ENCODE data around the gene MCM5.
"Not testable (repeated sequence)": the region's sequence is repeated elsewhere in the genome, so short reads cannot be mapped to it uniquely, and the experiment has no call there.

Gene MCM5

GRCh38 chr22:35432228-35432905 lies 32.4 kb downstream of the MCM5 start:
- TF ChIP-seq, protein P1, sequence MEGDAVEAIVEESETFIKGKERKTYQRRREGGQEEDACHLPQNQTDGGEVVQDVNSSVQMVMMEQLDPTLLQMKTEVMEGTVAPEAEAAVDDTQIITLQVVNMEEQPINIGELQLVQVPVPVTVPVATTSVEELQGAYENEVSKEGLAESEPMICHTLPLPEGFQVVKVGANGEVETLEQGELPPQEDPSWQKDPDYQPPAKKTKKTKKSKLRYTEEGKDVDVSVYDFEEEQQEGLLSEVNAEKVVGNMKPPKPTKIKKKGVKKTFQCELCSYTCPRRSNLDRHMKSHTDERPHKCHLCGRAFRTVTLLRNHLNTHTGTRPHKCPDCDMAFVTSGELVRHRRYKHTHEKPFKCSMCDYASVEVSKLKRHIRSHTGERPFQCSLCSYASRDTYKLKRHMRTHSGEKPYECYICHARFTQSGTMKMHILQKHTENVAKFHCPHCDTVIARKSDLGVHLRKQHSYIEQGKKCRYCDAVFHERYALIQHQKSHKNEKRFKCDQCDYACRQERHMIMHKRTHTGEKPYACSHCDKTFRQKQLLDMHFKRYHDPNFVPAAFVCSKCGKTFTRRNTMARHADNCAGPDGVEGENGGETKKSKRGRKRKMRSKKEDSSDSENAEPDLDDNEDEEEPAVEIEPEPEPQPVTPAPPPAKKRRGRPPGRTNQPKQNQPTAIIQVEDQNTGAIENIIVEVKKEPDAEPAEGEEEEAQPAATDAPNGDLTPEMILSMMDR (IDR thresholded peaks at IDR 0.05; ENCODE audit: low read depth, low read length) = no peak
- DNase-seq (ENCODE audit: extremely low read depth, low read depth) = no peak

DNA sequence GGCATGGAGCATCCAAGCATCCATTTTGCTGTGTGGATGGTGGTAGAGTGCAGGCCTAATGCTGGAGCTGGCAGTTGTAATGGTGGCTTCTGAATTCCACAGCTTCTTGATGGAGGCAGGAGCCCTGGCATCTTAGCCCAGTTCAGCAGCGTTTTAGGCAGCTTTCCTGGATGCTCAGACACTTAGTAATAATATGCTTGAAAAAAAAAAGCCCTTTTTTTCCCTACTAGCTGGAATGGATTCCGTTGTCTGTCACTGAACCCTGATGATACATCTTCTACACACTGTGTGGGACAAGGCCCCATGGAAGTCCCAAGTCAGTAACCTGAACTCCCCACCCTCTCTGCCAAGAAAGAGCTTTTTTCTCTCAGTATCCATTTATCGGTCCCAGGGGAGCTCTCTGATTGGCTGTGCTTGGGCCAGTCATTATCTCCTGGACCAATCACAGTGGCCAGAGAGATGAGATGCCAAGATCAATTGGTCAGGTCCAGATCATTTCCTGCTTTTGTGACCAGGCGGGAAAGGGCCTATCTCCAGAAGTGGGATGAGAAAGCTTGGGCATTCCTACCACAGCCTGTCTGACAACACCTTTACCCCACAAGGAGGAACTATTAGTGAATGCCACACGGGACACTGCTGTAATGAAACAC lies 34.2 kb downstream of the MCM5 start:
- no peak for DNase-seq (ENCODE audit: extremely low read depth, low read depth)
- TF ChIP-seq, protein P1 (IDR thresholded peaks at IDR 0.05; ENCODE audit: low read depth, low read length) = no peak

- no peak for DNase-seq (ENCODE audit: extremely low read depth, low read depth)
- TF ChIP-seq, protein P1 (IDR thresholded peaks at IDR 0.05; ENCODE audit: low read depth, low read length) = no peak
Observed at GRCh38 chr22:35435201-35435740, 35.3 kb downstream of the MCM5 start.

DNA sequence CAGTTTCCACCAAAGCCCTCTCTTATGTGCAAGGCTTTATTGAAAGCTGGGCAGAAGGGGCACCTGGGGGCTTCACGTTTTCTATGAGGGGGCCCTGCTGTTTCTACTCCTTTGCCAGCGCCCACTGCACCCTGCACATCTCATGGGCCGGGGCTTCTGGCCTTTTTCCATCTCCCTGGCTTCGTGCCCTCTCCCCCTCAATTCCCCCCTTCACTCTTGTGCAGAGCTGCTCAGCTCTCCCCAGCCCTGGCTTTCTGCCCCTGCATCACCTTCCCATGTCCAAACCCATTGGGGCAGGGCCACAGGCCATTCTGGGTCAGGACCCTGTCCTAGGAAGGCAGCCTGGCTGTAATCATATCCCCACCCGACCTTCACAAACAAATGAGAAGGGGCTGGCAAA lies 36.5 kb downstream of the MCM5 start:
- DNase-seq (ENCODE audit: extremely low read depth, low read depth) = no peak
- TF ChIP-seq, protein P1 (IDR thresholded peaks at IDR 0.05; ENCODE audit: low read depth, low read length) = no peak

DNA sequence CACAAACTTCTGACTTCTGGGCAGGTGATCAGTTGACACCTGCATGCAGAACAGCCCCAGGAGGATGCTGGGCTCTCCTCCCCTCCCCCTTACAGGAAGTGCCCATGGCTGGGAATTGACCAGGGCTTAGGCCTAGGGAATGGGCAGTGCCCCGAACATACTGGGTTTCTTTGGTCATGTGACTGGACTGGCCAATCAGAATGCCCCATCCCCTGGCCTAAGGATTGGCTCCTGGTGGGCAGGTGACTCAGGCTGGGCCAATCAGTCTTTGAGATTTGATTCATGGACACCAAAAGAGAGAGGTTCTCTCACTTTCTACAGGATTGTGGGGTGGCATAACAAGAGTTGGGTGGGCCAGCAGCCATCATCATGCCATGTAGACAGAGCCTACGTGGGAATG lies 37.1 kb downstream of the MCM5 start:
- DNase-seq (ENCODE audit: extremely low read depth, low read depth) = no peak
- TF ChIP-seq, protein P1 (IDR thresholded peaks at IDR 0.05; ENCODE audit: low read depth, low read length) = no peak

DNA sequence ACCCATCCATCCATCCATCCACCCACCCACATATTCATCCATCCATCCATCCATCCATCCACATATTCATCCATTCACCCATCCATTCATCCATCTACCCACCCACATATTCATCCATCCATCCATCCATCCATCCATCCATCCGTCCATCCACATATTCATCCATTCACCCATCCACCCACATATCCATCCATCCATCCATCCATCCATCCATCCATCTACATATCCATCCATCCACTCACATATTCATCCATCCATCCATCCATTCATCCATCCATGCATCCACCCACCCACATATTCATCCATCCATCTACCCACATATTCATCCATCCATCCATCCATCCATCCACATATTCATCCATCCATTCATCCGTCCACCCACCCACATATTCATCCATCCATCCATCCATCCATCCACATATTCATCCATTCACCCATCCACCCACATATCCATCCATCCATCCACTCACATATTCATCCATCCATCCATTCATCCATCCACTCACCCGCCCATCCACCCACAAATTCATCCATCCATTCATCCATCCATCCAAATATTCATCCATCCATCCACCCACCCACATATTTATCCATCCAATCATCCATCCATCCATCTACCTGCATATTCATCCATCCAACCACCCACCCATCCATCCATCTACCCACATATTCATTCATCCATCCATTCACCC lies 38.9 kb downstream of the MCM5 start:
- DNase-seq (ENCODE audit: extremely low read depth, low read depth) = not testable (repeated sequence)

GRCh38 chr22:35439365-35439717 lies 39.4 kb downstream of the MCM5 start:
- DNase-seq (ENCODE audit: extremely low read depth, low read depth) = no peak
- TF ChIP-seq, protein P1 (IDR thresholded peaks at IDR 0.05; ENCODE audit: low read depth, low read length) = no peak

All from AG09319 (cell line).